Activated T-cell treated with anti-CD3 and anti-CD28 coated beads for 4 hours (primary cell): ENCODE results near the gene SKIC2.
"Not testable (repeated sequence)": the region's sequence is repeated elsewhere in the genome, so short reads cannot be mapped to it uniquely, and the experiment has no call there.

Source experiments
- DNase-seq: peaks from one replicate; pipeline ENCODE4 v3.0.0-alpha.2; 2020

SKIC2 gene

GRCh38 chr6:31958741-31959739 is at the start of gene SKIC2, which contains the start of gene NELFE:
Gene SKIC2 (plus strand): TSS chr6:31959175. CDS start chr6:31959193, 18 bp downstream.
Gene NELFE (minus strand): TSS chr6:31958971. CDS start chr6:31958446, 525 bp downstream.
- DNase-seq, result peak; percentile 97

GRCh38 chr6:31909298-31909697 is 49.7 kb upstream of the SKIC2 start:
- DNase-seq, result not testable (repeated sequence)

GRCh38 chr6:31911826-31912585 is 47.0 kb upstream of the SKIC2 start:
- DNase-seq, result no peak

GRCh38 chr6:31915351-31915750 is 43.6 kb upstream of the SKIC2 start:
- DNase-seq, result no peak

GRCh38 chr6:31915756-31916155 is 43.2 kb upstream of the SKIC2 start:
- no peak for DNase-seq

GRCh38 chr6:31918069-31918720 is 40.8 kb upstream of the SKIC2 start:
- no peak for DNase-seq

GRCh38 chr6:31919624-31920303 is 39.2 kb upstream of the SKIC2 start:
- no peak for DNase-seq

GRCh38 chr6:31920811-31921210 is 38.2 kb upstream of the SKIC2 start:
- DNase-seq, result no peak

- DNase-seq, result no peak
Measured at GRCh38 chr6:31922942-31923341, 36.0 kb upstream of the SKIC2 start.

- no peak for DNase-seq
Measured at GRCh38 chr6:31927242-31927862, 31.6 kb upstream of the SKIC2 start, which contains the start of gene C2. Gene C2 (plus strand): TSS chr6:31927717. CDS start chr6:31927753, 36 bp downstream.

- DNase-seq, result no peak
Measured at GRCh38 chr6:31927863-31928671, 30.9 kb upstream of the SKIC2 start.

- DNase-seq, result no peak
Measured at GRCh38 chr6:31928672-31928939, 30.4 kb upstream of the SKIC2 start.

- no peak for DNase-seq
Measured at GRCh38 chr6:31930962-31931361, 28.0 kb upstream of the SKIC2 start.

GRCh38 chr6:31932137-31932536 is 26.8 kb upstream of the SKIC2 start:
- not testable (repeated sequence) for DNase-seq

GRCh38 chr6:31933537-31933936 is 25.4 kb upstream of the SKIC2 start:
- DNase-seq, result no peak

GRCh38 chr6:31935021-31935420 is 24.0 kb upstream of the SKIC2 start:
- no peak for DNase-seq

- DNase-seq, result no peak
Measured at GRCh38 chr6:31935823-31936222, 23.2 kb upstream of the SKIC2 start.

GRCh38 chr6:31940256-31940664 is 18.7 kb upstream of the SKIC2 start:
- no peak for DNase-seq

- no peak for DNase-seq
Measured at GRCh38 chr6:31943742-31944141, 15.2 kb upstream of the SKIC2 start.

GRCh38 chr6:31945154-31945506 is 13.8 kb upstream of the SKIC2 start:
- no peak for DNase-seq
